GM21786 (cell line): ENCODE results near the gene SKIL.

Experiments
- ATAC-seq: cut with Tn5 transposase; IDR thresholded peaks from one replicate; pipeline ENCODE4 v1.9.1; 2021; ENCODE audit not compliant: unreplicated experiment

SKIL gene

GRCh38 chr3:170350515-170351413 lies 6.8 kb upstream of the SKIL start:
- ATAC-seq, result peak; percentile 54

GRCh38 chr3:170352936-170353335 lies 4.6 kb upstream of the SKIL start:
- ATAC-seq, result peak; percentile 28

GRCh38 chr3:170353485-170353884 lies 4.0 kb upstream of the SKIL start:
- ATAC-seq, result no peak

- no peak for ATAC-seq
These were observed 2.8 kb upstream of the SKIL start for GRCh38 chr3:170354760-170355159.

GRCh38 chr3:170355738-170356595 lies 1.5 kb upstream of the SKIL start:
- ATAC-seq, result peak; percentile 23

GRCh38 chr3:170356596-170357175 lies 829 bp upstream of the SKIL start:
- peak; percentile 31 for ATAC-seq

- ATAC-seq, result peak; percentile 16
These were observed 811 bp downstream of the SKIL start for GRCh38 chr3:170358042-170359010.

- no peak for ATAC-seq
These were observed 1.7 kb downstream of the SKIL start for GRCh38 chr3:170359178-170359704.

- ATAC-seq, result no peak
These were observed 3.0 kb downstream of the SKIL start for GRCh38 chr3:170360466-170360865.

GRCh38 chr3:170360916-170361315 lies 3.4 kb downstream of the SKIL start:
- no peak for ATAC-seq

- ATAC-seq, result no peak
These were observed 4.2 kb downstream of the SKIL start for GRCh38 chr3:170361711-170362110.

GRCh38 chr3:170363471-170363994 lies 6.0 kb downstream of the SKIL start:
- ATAC-seq, result no peak

GRCh38 chr3:170364965-170365364 lies 7.5 kb downstream of the SKIL start:
- ATAC-seq, result no peak

GRCh38 chr3:170367797-170368196 lies 10.3 kb downstream of the SKIL start:
- peak; percentile 47 for ATAC-seq

GRCh38 chr3:170368921-170369320 lies 11.4 kb downstream of the SKIL start:
- ATAC-seq, result no peak

GRCh38 chr3:170372190-170372879 lies 14.8 kb downstream of the SKIL start:
- no peak for ATAC-seq

GRCh38 chr3:170383567-170383966 lies 26.1 kb downstream of the SKIL start:
- ATAC-seq, result no peak

GRCh38 chr3:170386468-170386867 lies 29.0 kb downstream of the SKIL start:
- no peak for ATAC-seq

- ATAC-seq, result no peak
These were observed 30.4 kb downstream of the SKIL start for GRCh38 chr3:170387950-170388349.
